KMS-11 (cell line): ENCODE results near the gene NCOA1.
"Not testable (repeated sequence)": the region's sequence is repeated elsewhere in the genome, so short reads cannot be mapped to it uniquely, and the experiment has no call there.

ENCODE experiments used
- H2AFZ ChIP-seq: fragments of 200-600 bp; sonication (generic); 2 replicates; pipeline ENCODE4 v1.6.1; 2016; ENCODE audit warnings: antibody characterized with exemption, mixed run types, low read depth
- H3K27ac ChIP-seq: fragments of 200-600 bp; sonication (generic); 2 replicates; pipeline ENCODE4 v1.6.1; 2016; ENCODE audit warnings: mild to moderate bottlenecking, mixed run types
- H3K27me3 ChIP-seq: fragments of 200-600 bp; sonication (generic); 2 replicates; pipeline ENCODE4 v1.6.1; 2017; ENCODE audit warnings: mild to moderate bottlenecking, low read depth, mixed run types, moderate library complexity; ENCODE audit not compliant: insufficient read depth
- H3K36me3 ChIP-seq: fragments of 200-600 bp; sonication (generic); 2 replicates; pipeline ENCODE4 v1.6.1; 2017; ENCODE audit warnings: mild to moderate bottlenecking, mixed run types; ENCODE audit not compliant: insufficient read depth
- H3K4me1 ChIP-seq: fragments of 200-600 bp; sonication (generic); 2 replicates; pipeline ENCODE4 v1.6.1; 2016; ENCODE audit warnings: mild to moderate bottlenecking, low read depth, mixed run types; ENCODE audit not compliant: poor library complexity, severe bottlenecking
- H3K4me2 ChIP-seq: fragments of 200-600 bp; sonication (generic); 2 replicates; pipeline ENCODE4 v1.7.0; 2016; ENCODE audit warnings: mild to moderate bottlenecking, mixed run types
- H3K4me3 ChIP-seq: fragments of 200-600 bp; sonication (generic); IDR thresholded peaks from 2 replicates; pipeline ENCODE4 v1.6.1; 2017; ENCODE audit warnings: low read depth, low read length, mixed read lengths; ENCODE audit not compliant: insufficient read depth
- H3K79me2 ChIP-seq: fragments of 200-600 bp; sonication (generic); 2 replicates; pipeline ENCODE4 v1.6.1; 2016; ENCODE audit warnings: low read depth, mixed run types; ENCODE audit not compliant: insufficient read depth
- H3K9ac ChIP-seq: fragments of 200-600 bp; sonication (generic); 2 replicates; pipeline ENCODE4 v1.6.1; 2016; ENCODE audit warnings: mild to moderate bottlenecking, mixed run types
- H4K20me1 ChIP-seq: fragments of 200-600 bp; sonication (generic); 2 replicates; pipeline ENCODE4 v1.6.1; 2016; ENCODE audit warnings: mild to moderate bottlenecking, mixed run types; ENCODE audit not compliant: insufficient read depth
- CTCF ChIP-seq: fragments of 200-600 bp; sonication (generic); conservative IDR thresholded peaks from 2 replicates; pipeline ENCODE4 v1.6.1; 2017; ENCODE audit warnings: low read depth, mild to moderate bottlenecking, antibody characterized with exemption, low read length, moderate library complexity, mixed read lengths

The NCOA1 gene

GRCh38 chr2:24676493-24676892 lies 185.4 kb downstream of the NCOA1 start:
- H3K4me3 ChIP-seq = no peak overlapping the region
- TF ChIP-seq CTCF = no peak
- H3K4me1 ChIP-seq = no peaks in the 10 kb centered on the region
- no peaks in the 10 kb centered on the region for H3K79me2 ChIP-seq
- no peaks in the 10 kb centered on the region for H3K27me3 ChIP-seq
- no peak overlapping the region for H2AFZ ChIP-seq
- no peak overlapping the region for H3K4me2 ChIP-seq
- H3K9ac ChIP-seq = no peak overlapping the region
- no peaks in the 10 kb centered on the region for H3K36me3 ChIP-seq
- H4K20me1 ChIP-seq = no peaks in the 10 kb centered on the region
- no peak overlapping the region for H3K27ac ChIP-seq

- not testable (repeated sequence) for H3K27ac ChIP-seq, H2AFZ ChIP-seq, H3K27me3 ChIP-seq, H3K4me1 ChIP-seq, H3K36me3 ChIP-seq, H3K79me2 ChIP-seq, H4K20me1 ChIP-seq, H3K9ac ChIP-seq, H3K4me3 ChIP-seq, H3K4me2 ChIP-seq
These were observed 187.0 kb downstream of the NCOA1 start for GRCh38 chr2:24678066-24678465.

- no peak overlapping the region for H2AFZ ChIP-seq
- no peaks in the 10 kb centered on the region for H3K36me3 ChIP-seq
- H4K20me1 ChIP-seq = no peaks in the 10 kb centered on the region
- TF ChIP-seq CTCF = no peak
- H3K27me3 ChIP-seq = no peaks in the 10 kb centered on the region
- no peaks in the 10 kb centered on the region for H3K4me1 ChIP-seq
- no peak overlapping the region for H3K27ac ChIP-seq
- no peak overlapping the region for H3K4me2 ChIP-seq
- no peak overlapping the region for H3K9ac ChIP-seq
- no peaks in the 10 kb centered on the region for H3K79me2 ChIP-seq
- H3K4me3 ChIP-seq = no peak overlapping the region
These were observed 189.1 kb downstream of the NCOA1 start for GRCh38 chr2:24680196-24680595.

DNA sequence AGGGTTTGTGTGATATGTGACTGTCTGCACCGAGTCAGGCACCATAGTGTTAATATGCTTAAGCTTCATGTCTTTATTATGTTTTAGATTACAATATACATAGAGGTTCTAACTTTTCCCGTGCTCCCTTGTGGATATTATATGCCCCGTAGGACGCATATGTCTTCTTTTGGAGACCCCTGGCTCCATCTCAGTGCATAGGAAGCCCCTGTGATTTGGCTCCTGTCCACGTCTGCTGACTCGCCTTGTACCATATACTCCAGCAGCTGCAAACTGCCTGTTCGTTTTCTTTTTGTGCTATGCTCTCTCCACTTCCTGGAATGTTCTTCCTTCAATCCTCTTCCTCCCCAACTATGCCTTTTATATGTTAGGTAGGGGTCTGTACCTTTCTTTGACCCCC lies 191.2 kb downstream of the NCOA1 start:
- H3K4me2 ChIP-seq = no peak overlapping the region
- H3K36me3 ChIP-seq = no peaks in the 10 kb centered on the region
- H3K27ac ChIP-seq = no peak overlapping the region
- no peak overlapping the region for H2AFZ ChIP-seq
- no peaks in the 10 kb centered on the region for H4K20me1 ChIP-seq
- no peaks in the 10 kb centered on the region for H3K4me1 ChIP-seq
- H3K9ac ChIP-seq = no peak overlapping the region
- no peak for TF ChIP-seq CTCF
- H3K27me3 ChIP-seq = no peaks in the 10 kb centered on the region
- no peak overlapping the region for H3K4me3 ChIP-seq
- H3K79me2 ChIP-seq = no peaks in the 10 kb centered on the region

DNA sequence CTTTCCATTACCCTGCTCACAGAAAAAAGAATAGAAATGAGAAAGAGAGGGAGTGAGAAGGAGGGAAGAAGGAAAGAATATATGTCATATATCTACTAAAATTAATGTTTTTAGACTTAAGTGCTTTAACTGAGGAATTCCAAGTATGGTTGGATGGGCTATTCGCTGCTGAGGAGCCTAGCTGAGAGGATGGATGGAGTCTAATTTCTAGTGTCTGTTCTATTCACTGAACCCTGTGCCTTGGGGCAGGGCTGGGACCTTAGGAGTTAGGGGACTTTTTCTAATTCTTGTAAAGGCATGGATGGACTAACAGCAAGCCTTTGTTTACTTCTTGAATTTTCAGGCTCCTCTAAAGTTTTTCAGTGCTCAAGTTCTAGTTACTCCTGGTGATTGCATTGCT lies 192.4 kb downstream of the NCOA1 start:
- Histone ChIP-seq H3K9ac (no peak overlapping the region), H4K20me1 (no peaks in the 10 kb centered on the region), H3K4me3 (no peak overlapping the region), H2AFZ (no peak overlapping the region), H3K27me3 (no peaks in the 10 kb centered on the region), H3K79me2 (no peaks in the 10 kb centered on the region), H3K27ac (no peak overlapping the region), H3K4me1 (no peaks in the 10 kb centered on the region), H3K4me2 (no peak overlapping the region), H3K36me3 (no peaks in the 10 kb centered on the region)
- no peak for TF ChIP-seq CTCF
